ENCODE results near the gene GPR173.

The GPR173 gene

GRCh38 chrX:53071604-53072417, 23.2 kb downstream of the GPR173 start:
- peak in 1 of 2 donors; percentile 39 for DNase-seq (ENCODE audit: low read depth in 2 of 2)

GRCh38 chrX:53072418-53073114, 24.0 kb downstream of the GPR173 start:
- no peak for DNase-seq (ENCODE audit: low read depth in 2 of 2)

DNA sequence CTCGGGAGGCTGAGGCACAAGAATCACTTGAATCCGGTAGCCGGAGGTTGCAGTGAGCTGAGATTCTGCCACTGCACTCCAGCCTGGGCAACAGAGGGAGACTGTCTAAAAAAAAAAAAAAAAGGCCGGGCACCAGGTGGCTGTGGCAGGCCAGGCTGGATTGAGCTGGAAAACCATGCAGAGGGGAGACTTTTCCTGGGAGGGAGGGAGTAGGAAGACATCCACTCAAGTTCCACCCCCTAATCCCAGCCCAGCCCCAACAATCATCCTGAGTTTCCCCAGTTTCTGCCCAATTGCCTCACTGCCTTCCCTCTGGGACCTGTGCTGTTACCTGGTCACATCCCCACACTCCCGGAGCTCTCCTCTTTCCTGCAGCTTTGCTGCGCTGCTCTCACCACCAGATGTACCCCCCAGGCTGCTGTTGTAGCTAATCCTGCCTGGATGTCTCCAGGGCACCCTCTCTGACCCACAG, 24.6 kb downstream of the GPR173 start:
- DNase-seq (ENCODE audit: low read depth in 2 of 2), result no peak

DNA sequence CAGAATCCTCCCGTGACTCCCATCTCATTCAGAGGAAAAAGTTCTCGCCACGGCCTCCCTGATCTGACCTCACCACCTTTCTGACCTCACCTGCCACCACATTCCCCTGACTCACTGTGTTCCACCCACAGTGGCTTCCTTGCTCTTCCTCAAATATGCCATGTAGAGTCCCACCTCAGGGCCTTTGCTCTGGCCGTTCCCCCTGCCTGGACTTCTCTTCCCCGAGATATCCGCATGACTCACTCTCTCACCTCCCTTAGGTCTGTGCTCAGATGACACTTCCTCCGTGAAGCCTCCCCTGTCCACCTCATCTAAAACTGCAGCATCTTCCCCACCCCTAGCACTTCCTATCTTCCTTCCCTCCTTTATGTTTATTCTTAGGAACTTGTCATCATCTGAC, 26.4 kb downstream of the GPR173 start:
- DNase-seq (ENCODE audit: low read depth in 2 of 2), result no peak

GRCh38 chrX:53076671-53077070, 28.1 kb downstream of the GPR173 start:
- DNase-seq (ENCODE audit: low read depth in 2 of 2), result no peak

GRCh38 chrX:53077207-53078197, 28.9 kb downstream of the GPR173 start:
- no peak for DNase-seq (ENCODE audit: low read depth in 2 of 2)

DNA sequence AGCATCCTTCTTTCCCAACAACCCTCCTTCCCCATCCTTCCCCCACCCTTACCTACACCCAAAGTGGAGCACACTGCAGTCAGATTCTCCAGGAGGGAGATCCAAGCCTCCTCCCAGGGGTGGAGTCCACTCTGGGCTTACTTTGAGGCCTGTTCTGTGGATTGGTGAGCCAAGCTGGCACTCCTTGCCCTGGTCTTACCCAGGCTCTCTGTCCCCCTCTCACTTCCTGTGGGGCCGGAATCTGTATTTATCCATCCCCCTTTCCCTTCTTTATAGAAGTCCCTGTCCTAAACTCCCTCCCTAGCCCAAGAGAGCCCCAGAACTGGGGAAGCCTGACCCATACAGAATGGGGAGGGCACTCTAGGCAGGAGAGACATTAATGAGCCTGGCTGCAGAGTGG, 30.4 kb downstream of the GPR173 start:
- no peak for DNase-seq (ENCODE audit: low read depth in 2 of 2)

GRCh38 chrX:53080628-53081580, 32.3 kb downstream of the GPR173 start:
- DNase-seq (ENCODE audit: low read depth in 2 of 2), result peak in 1 of 2 donors; percentile 25

DNA sequence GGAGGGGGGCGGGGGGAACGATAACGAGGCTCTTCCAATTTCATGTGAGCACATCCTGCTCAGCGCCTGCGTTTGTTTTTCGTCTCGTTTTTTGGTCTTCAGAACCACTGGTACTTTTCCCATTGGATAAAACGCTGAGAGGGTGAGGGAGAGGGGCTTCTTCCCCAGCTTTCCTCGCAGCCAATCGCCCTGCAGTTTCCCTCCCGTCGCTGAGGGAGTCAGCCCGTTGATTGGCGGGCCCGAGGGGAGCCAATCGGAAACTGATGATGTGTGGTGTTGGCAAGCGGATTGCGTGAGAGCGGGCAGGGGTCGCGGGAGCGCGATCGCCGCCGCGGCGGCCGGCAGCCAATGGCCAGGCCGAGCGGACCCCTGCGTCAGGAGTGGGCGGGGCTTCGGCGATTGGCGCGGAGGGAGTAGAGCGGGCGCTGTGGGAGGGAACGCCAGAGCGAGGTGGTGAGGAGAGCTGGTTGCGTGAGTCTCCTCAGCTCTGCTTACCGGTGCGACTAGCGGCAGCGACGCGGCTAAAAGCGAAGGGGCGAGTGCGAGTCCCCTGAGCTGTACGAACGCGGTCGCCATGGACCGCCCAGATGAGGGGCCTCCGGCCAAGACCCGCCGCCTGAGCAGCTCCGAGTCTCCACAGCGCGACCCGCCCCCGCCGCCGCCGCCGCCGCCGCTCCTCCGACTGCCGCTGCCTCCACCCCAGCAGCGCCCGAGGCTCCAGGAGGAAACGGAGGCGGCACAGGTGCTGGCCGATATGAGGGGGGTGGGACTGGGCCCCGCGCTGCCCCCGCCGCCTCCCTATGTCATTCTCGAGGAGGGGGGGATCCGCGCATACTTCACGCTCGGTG, 33.6 kb downstream of the GPR173 start, which contains the start of gene TSPYL2:
TSS of gene TSPYL2 (plus strand) at position 443 of the 848 bp plus-strand sequence. CDS start at position 575, 132 bp downstream.
- peak; percentile 86 to 87 for DNase-seq (ENCODE audit: low read depth in 2 of 2)

GRCh38 chrX:53082773-53083616, 34.4 kb downstream of the GPR173 start:
- DNase-seq (ENCODE audit: low read depth in 2 of 2), result no peak

GRCh38 chrX:53084043-53084570, 35.5 kb downstream of the GPR173 start:
- DNase-seq (ENCODE audit: low read depth in 2 of 2), result no peak

GRCh38 chrX:53084863-53085262, 36.3 kb downstream of the GPR173 start:
- DNase-seq (ENCODE audit: low read depth in 2 of 2), result no peak

GRCh38 chrX:53085661-53086229, 37.2 kb downstream of the GPR173 start:
- no peak for DNase-seq (ENCODE audit: low read depth in 2 of 2)

GRCh38 chrX:53086464-53086863, 37.9 kb downstream of the GPR173 start:
- DNase-seq (ENCODE audit: low read depth in 2 of 2), result no peak

DNA sequence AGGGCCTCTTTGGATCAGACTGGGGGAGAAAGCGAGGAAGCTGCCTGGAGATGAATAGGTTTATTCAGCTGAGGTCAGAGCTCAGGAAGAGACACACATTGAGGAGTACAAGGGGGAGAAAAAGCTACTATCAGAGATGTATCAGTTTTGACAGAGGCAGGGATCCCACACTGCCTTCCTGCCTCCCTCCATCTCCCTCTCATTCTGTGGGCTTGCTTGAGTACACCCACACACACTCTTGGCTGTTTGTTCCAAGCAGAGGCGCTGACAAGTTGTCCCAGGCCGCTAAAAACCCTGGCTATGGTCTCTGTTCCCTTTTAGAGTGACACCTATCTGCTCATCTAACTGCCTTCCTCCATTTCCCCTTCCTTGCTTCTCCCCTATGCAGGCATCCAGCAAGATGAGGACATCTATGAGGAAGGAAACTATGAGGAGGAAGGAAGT, 38.8 kb downstream of the GPR173 start:
- no peak for DNase-seq (ENCODE audit: low read depth in 2 of 2)

GRCh38 chrX:53088136-53088974, 39.8 kb downstream of the GPR173 start:
- peak; percentile 67 to 72 for DNase-seq (ENCODE audit: low read depth in 2 of 2)

All from stimulated activated CD8-positive, alpha-beta memory T cell treated with anti-CD3 and anti-CD28 coated beads, Interleukin-15, amount 100 ng/mL, for 4 hours (primary cell).